ENCODE data around the gene CRYGD. TPM values are rescaled to one million over a fixed set of nuclear protein-coding genes. Genes with fewer than 3 reads are reported as not detected.

CRYGD gene
- total RNA-seq, 4 donors from 2014 or later: not detected

DNA sequence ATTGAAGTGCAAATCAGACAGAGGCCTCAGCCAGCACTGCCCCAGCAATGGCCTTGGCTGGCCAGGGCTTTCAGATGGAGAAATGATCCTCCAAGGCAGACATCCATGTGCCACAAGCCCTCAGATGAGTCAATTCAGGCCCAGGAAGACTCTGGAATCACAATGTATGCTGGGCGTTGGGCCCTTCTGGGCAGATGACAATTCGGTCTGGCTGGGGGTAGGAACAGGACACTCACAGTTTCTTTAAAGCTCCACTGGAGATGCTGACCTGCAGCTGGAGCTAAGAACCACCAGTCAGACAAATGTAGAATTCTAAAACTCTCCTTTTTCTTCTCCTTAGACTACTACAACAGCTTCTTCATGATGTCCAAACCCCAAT, 12.4 kb upstream of the CRYGD start:
- Histone ChIP-seq H3K9me3 (no peaks in the 10 kb centered on the region), H3K36me3 (no peaks in the 10 kb centered on the region), H3K27ac (peak overlapping the region in 2 of 4 donors; percentile 38 to 50), H3K4me3 (no peak overlapping the region), H3K27me3 (peaks cover 0 to 3% (median 0%) of the 10 kb centered on the region in 4 donors), H3K4me1 (peaks cover 0 to 17% (median 5%) of the 10 kb centered on the region in 3 donors)
- 92 to 94% methylated on average over 2 of the region's 2 CpGs for WGBS, 2 donors
- intact Hi-C loops (cut with DNase I): no loop called here
- DNase-seq: no peak
- TF ChIP-seq, protein P1, sequence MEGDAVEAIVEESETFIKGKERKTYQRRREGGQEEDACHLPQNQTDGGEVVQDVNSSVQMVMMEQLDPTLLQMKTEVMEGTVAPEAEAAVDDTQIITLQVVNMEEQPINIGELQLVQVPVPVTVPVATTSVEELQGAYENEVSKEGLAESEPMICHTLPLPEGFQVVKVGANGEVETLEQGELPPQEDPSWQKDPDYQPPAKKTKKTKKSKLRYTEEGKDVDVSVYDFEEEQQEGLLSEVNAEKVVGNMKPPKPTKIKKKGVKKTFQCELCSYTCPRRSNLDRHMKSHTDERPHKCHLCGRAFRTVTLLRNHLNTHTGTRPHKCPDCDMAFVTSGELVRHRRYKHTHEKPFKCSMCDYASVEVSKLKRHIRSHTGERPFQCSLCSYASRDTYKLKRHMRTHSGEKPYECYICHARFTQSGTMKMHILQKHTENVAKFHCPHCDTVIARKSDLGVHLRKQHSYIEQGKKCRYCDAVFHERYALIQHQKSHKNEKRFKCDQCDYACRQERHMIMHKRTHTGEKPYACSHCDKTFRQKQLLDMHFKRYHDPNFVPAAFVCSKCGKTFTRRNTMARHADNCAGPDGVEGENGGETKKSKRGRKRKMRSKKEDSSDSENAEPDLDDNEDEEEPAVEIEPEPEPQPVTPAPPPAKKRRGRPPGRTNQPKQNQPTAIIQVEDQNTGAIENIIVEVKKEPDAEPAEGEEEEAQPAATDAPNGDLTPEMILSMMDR (IDR thresholded peaks at IDR 0.05): no peak
- TF ChIP-seq POLR2A (IDR thresholded peaks at IDR 0.05): no peak

DNA sequence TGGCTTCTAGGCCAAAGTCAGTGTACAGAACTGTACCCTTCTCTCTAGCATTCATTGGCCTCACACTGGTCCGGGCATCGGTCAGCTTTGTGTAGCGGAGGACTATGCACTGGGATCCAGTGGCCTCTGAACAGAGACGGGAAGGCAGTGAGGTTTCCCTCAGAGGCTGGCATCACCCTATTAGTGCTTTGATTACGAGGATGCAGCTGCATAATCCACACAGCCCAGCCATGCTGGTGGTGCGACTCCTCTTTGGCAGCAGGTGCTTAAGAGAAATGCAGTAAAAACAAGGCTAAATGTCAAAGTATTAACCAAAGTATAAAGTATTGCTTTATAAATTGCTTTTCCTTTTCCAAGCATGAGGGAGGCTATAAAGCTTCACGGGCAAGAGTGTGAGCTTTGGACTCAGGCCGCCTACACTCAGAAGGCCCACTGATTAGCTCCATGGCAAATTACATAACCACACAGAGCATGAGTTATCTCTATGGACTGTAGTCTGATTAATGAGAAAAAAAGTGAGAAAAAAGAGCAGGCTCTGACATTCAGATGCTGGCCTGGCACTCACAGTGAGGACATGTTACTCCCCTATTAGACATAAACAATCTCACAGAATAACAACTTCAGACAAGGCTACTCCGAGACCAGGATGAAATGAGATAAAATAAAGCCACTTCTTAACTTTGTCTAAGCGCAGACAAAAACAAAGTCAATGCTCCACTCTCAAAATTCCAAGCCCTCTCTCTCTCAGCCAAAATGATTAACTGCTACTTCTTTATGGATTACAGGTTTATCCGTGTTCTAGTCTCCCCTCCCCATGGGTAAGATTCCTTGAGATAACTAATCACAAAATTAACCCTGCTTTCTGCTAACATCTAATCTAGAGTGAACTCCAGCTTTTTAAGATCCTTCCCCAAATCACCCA, 11.7 kb upstream of the CRYGD start:
- Histone ChIP-seq H3K9me3 (no peaks in the 10 kb centered on the region), H3K27ac (peak overlapping the region in 2 of 4 donors; percentile 38 to 50), H3K4me3 (no peak overlapping the region), H3K27me3 (peaks cover 0 to 3% (median 0%) of the 10 kb centered on the region in 4 donors), H3K36me3 (no peaks in the 10 kb centered on the region), H3K4me1 (peaks cover 0 to 23% (median 5%) of the 10 kb centered on the region in 3 donors)
- 65 to 74% methylated on average over 7 to 9 of the region's 11 CpGs for WGBS, 2 donors
- intact Hi-C loops (cut with DNase I): no loop called here
- no peak for DNase-seq
- TF ChIP-seq, protein P1 (IDR thresholded peaks at IDR 0.05): no peak
- TF ChIP-seq POLR2A (IDR thresholded peaks at IDR 0.05): no peak

DNA sequence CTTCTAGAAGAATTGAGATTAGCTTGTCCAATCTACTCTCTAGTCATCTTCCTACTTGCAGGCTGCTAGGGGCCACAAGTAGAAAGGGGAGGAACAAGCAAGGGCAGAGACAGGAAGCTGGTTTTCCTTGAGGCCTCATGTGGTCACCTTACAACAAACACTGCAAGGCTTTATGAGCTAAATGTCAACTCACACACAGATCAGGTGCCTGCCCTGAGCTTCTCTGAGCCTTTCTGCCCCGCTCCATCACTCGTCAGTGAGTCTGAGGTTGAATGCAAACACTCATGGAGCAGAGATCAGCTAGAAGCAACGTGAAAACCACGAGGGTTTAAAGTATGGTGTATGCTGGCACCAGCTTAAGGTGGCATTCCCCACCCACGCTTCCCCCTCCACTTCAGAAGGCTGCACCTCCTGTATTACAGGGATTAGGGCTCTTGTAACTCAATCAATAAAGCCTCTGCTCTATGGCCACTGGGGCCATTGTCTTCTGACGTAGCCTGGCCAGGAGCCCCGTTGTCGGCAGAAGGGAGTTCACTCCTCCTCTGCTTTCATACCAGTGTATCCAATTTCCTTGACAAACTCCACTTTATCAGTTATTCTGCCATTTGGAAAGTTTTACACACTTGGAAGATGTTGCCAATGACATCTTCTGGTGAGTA, 10.7 kb upstream of the CRYGD start:
- DNase-seq: no peak
- H3K36me3 ChIP-seq: no peaks in the 10 kb centered on the region
- H3K4me1 ChIP-seq: peaks cover 0 to 30% (median 5%) of the 10 kb centered on the region in 3 donors
- 27 to 44% methylated on average over 5 to 7 of the region's 8 CpGs for WGBS, 2 donors
- peaks cover 0 to 3% (median 0%) of the 10 kb centered on the region in 4 donors for H3K27me3 ChIP-seq
- no peak overlapping the region for H3K27ac ChIP-seq
- no peak overlapping the region for H3K4me3 ChIP-seq
- TF ChIP-seq, protein P1 (IDR thresholded peaks at IDR 0.05): no peak
- no peak for TF ChIP-seq POLR2A (IDR thresholded peaks at IDR 0.05)
- intact Hi-C loops (cut with DNase I): no loop called here
- no peaks in the 10 kb centered on the region for H3K9me3 ChIP-seq

DNA sequence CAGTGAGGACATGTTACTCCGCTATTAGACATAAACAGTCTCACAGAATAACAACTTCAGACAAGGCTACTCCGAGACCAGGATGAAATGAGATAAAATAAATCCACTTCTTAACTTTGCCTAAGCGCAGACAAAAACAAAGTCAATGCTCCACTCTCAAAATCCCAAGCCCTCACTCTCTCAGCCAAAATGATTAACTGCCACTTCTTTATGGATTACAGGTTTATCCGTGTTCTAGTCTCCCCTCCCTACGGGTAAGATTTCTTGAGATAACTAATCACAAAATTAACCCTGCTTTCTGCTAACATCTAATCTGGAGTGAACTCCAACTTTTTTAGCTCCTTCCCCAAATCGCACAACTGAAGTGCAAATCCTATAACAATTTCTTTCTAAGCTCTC, 6.4 kb upstream of the CRYGD start:
- no peak overlapping the region for H3K4me3 ChIP-seq
- intact Hi-C loops (cut with DNase I): no loop called here
- H3K27ac ChIP-seq: no peak overlapping the region
- H3K9me3 ChIP-seq: no peaks in the 10 kb centered on the region
- DNase-seq: no peak
- H3K36me3 ChIP-seq: no peaks in the 10 kb centered on the region
- peaks cover 0 to 22% (median 0%) of the 10 kb centered on the region in 3 donors for H3K4me1 ChIP-seq
- no peak for TF ChIP-seq POLR2A (IDR thresholded peaks at IDR 0.05)
- TF ChIP-seq, protein P1 (IDR thresholded peaks at IDR 0.05): no peak
- 50 to 56% methylated on average over 6 of the region's 6 CpGs for WGBS, 2 donors
- peaks cover 0 to 17% (median 0%) of the 10 kb centered on the region in 4 donors for H3K27me3 ChIP-seq
